Esophagus muscularis mucosa (tissue), 4 donors: ENCODE results near the gene GOSR1. TPM values are rescaled to one million over a fixed set of nuclear protein-coding genes. Genes with fewer than 3 reads are reported as not detected.

Experiments
- DNase-seq: peaks from one replicate; pipeline ENCODE4 v3.0.0-alpha.2; 2017; ENCODE audit errors: extremely low spot score
- H3K27ac ChIP-seq, 4 donors: fragments of 200-600 bp; sonication (generic); replicated peaks in 1 of 4; 1 replicate in 3 of 4; 2 replicates in 1 of 4; pipeline ENCODE4 v1.5.1; 2016 to 2019; ENCODE audit warnings: mild to moderate bottlenecking in 1 of 4
- H3K27me3 ChIP-seq, 4 donors: fragments of 200-600 bp; sonication (generic); one replicate each; pipeline versions ENCODE4 v1.5.1 to v1.6.0; 2016 to 2019
- H3K36me3 ChIP-seq, 4 donors: fragments of 200-600 bp; sonication (generic); one replicate each; pipeline ENCODE4 v1.5.1; 2016 to 2019
- H3K4me1 ChIP-seq, 4 donors: fragments of 200-600 bp; sonication (generic); one replicate each; pipeline ENCODE4 v1.5.1; 2016 to 2019
- H3K4me3 ChIP-seq, 4 donors: fragments of 200-600 bp; sonication (generic); 1 replicate in 2 of 4; 2 replicates in 2 of 4; pipeline ENCODE4 v1.5.1; 2016 to 2019; ENCODE audit warnings: mild to moderate bottlenecking in 4 of 4, moderate library complexity in 1 of 4
- H3K9me3 ChIP-seq, 4 donors: fragments of 200-600 bp; sonication (generic); 1 replicate in 3 of 4; 2 replicates in 1 of 4; pipeline ENCODE4 v1.5.1; 2016 to 2019
- EP300 ChIP-seq: sonication (generic); formaldehyde crosslinking; IDR thresholded peaks from one replicate; pipeline ENCODE4 v1.6.1; 2017; ENCODE audit warnings: antibody characterized with exemption
- POLR2A ChIP-seq: fragments of 450-650 bp; IDR thresholded peaks from one replicate; pipeline ENCODE4 v1.6.1; 2017; ENCODE audit warnings: antibody characterized with exemption, moderate library complexity, mild to moderate bottlenecking, low read depth
- POLR2AphosphoS5 ChIP-seq, 2 donors: sonication (generic); formaldehyde crosslinking; IDR thresholded peaks; one replicate each; pipeline ENCODE4 v1.6.1; 2017; ENCODE audit warnings: antibody characterized with exemption in 2 of 2
- WGBS: methylation state at CpG from one replicate; pipeline ENCODE4 v1.1.5; 2018; 5-methylcytosine and 5-hydroxymethylcytosine counted together
- intact Hi-C: fragments of 100-400 bp; cut with DNase I; formaldehyde crosslinking; loops from one replicate; pipeline ENCODE4 v1.15.1; 2023
- total RNA-seq, 4 donors: library from RNA; depleted of rRNA; stranded (reverse); fragments of >200 nt; gene quantifications; one replicate each; pipeline versions ENCODE4 v1.1.0 to v1.2.1, GENCODE V29; 2016
- TF ChIP-seq, protein P1 (sequence below), 3 experiments: fragments of 200-600 bp in 2 of 3; fragments of 450-650 bp in 1 of 3; sonication (generic) in 2 of 3; IDR thresholded peaks; one replicate each; pipeline ENCODE4 v1.5.1; 2017 to 2019; ENCODE audit warnings: antibody characterized with exemption in 3 of 3, mild to moderate bottlenecking in 2 of 3, moderate library complexity in 1 of 3

Gene GOSR1
- total RNA-seq, 4 donors from 2014 or later = 28.3 to 49.5 (median 34.2) TPM

DNA sequence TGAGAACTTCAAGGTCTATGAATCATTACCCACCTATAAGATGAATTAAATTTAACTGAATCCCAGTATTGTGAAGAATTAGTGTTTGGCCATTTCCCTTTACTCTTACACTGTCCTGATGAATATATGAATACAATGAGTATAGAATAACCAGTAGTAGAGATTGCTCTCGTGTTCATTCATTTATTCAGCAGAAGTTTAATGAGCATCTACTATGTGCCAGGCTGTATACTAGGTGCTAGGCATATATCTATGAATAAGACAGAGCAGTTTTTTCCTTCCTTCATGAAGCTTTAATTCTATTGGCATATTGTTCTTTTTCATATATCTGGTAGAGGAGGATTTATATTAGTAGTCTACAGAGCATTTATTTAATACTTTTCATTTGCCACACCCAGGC, 6.0 kb downstream of the GOSR1 start:
- intact Hi-C loops = no loop called here
- no peaks in the 10 kb centered on the region for H3K27me3 ChIP-seq
- no peak overlapping the region for H3K27ac ChIP-seq
- H3K36me3 ChIP-seq = peaks cover 40 to 93% (median 76%) of the 10 kb centered on the region in 4 donors
- H3K9me3 ChIP-seq = no peaks in the 10 kb centered on the region
- TF ChIP-seq, protein P1, sequence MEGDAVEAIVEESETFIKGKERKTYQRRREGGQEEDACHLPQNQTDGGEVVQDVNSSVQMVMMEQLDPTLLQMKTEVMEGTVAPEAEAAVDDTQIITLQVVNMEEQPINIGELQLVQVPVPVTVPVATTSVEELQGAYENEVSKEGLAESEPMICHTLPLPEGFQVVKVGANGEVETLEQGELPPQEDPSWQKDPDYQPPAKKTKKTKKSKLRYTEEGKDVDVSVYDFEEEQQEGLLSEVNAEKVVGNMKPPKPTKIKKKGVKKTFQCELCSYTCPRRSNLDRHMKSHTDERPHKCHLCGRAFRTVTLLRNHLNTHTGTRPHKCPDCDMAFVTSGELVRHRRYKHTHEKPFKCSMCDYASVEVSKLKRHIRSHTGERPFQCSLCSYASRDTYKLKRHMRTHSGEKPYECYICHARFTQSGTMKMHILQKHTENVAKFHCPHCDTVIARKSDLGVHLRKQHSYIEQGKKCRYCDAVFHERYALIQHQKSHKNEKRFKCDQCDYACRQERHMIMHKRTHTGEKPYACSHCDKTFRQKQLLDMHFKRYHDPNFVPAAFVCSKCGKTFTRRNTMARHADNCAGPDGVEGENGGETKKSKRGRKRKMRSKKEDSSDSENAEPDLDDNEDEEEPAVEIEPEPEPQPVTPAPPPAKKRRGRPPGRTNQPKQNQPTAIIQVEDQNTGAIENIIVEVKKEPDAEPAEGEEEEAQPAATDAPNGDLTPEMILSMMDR (IDR thresholded peaks at IDR 0.05) = no peak
- no peak for TF ChIP-seq POLR2AphosphoS5 (IDR thresholded peaks at IDR 0.05)
- TF ChIP-seq EP300 = no peak
- peaks cover 11 to 24% (median 20%) of the 10 kb centered on the region in 4 donors for H3K4me1 ChIP-seq
- no peak for DNase-seq
- 94% methylated on average over 1 of the region's 1 CpG for WGBS
- H3K4me3 ChIP-seq = no peak overlapping the region

- no peak overlapping the region for H3K4me3 ChIP-seq
- H3K9me3 ChIP-seq = no peaks in the 10 kb centered on the region
- H3K27me3 ChIP-seq = no peaks in the 10 kb centered on the region
- no peaks in the 10 kb centered on the region for H3K4me1 ChIP-seq
- no peak for TF ChIP-seq EP300
- TF ChIP-seq POLR2A = no peak
- TF ChIP-seq, protein P1 (IDR thresholded peaks at IDR 0.05) = no peak
- TF ChIP-seq POLR2AphosphoS5 (IDR thresholded peaks at IDR 0.05) = no peak
- WGBS = 50% methylated on average over 2 of the region's 2 CpGs
- H3K27ac ChIP-seq = no peak overlapping the region
- intact Hi-C loops = no loop called here
- DNase-seq = no peak
- H3K36me3 ChIP-seq = peaks cover 45 to 100% (median 84%) of the 10 kb centered on the region in 4 donors
These were observed 16.6 kb downstream of the GOSR1 start for GRCh38 chr17:30493780-30494179.

- no peak for TF ChIP-seq POLR2AphosphoS5 (IDR thresholded peaks at IDR 0.05)
- TF ChIP-seq, protein P1 (IDR thresholded peaks at IDR 0.05) = no peak
- TF ChIP-seq POLR2A = no peak
- TF ChIP-seq EP300 = no peak
- DNase-seq = no peak
- H3K27ac ChIP-seq = no peak overlapping the region
- peaks cover 29 to 98% (median 70%) of the 10 kb centered on the region in 4 donors for H3K36me3 ChIP-seq
- H3K9me3 ChIP-seq = no peaks in the 10 kb centered on the region
- intact Hi-C loops = no loop called here
- H3K27me3 ChIP-seq = no peaks in the 10 kb centered on the region
- H3K4me1 ChIP-seq = no peaks in the 10 kb centered on the region
- no peak overlapping the region for H3K4me3 ChIP-seq
These were observed 18.4 kb downstream of the GOSR1 start for GRCh38 chr17:30495586-30495985.

DNA sequence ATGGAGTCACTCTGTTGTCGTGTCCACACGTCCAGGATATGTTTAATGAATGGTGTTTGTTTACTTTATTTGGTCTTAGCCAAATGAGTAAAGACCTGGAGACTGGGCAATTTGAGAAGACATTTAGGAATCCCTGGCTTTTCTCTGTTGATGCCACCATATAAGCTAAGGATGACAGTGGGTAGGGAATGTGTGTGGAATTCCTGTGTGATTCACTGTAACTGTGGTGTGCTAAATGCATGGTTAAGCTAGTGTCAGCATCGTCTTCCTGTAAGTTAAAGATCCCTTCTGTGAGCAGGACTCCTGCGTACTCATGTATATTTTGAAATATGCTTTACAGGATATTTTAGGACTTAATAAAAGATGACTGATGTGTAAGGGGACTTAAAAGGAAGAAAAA, 26.4 kb downstream of the GOSR1 start:
- Histone ChIP-seq H3K4me3 (no peak overlapping the region), H3K4me1 (no peaks in the 10 kb centered on the region), H3K9me3 (no peaks in the 10 kb centered on the region), H3K27ac (no peak overlapping the region), H3K36me3 (peaks cover 17 to 89% (median 40%) of the 10 kb centered on the region in 4 donors), H3K27me3 (no peaks in the 10 kb centered on the region)
- 78% methylated on average over 4 of the region's 4 CpGs for WGBS
- DNase-seq = no peak
- intact Hi-C loops = no loop called here
- TF ChIP-seq POLR2A = no peak
- no peak for TF ChIP-seq EP300
- TF ChIP-seq, protein P1 (IDR thresholded peaks at IDR 0.05) = no peak
- TF ChIP-seq POLR2AphosphoS5 (IDR thresholded peaks at IDR 0.05) = no peak

- peaks cover 16 to 66% (median 37%) of the 10 kb centered on the region in 4 donors for H3K36me3 ChIP-seq
These were observed 28.7 kb downstream of the GOSR1 start for GRCh38 chr17:30505868-30506417.

More at GRCh38 chr17:30505868-30506417, 28.7 kb downstream of the GOSR1 start:
- intact Hi-C loops = no loop called here
- DNase-seq = no peak
- Histone ChIP-seq H3K27ac (no peak overlapping the region), H3K4me3 (no peak overlapping the region), H3K4me1 (no peaks in the 10 kb centered on the region), H3K27me3 (no peaks in the 10 kb centered on the region), H3K9me3 (no peaks in the 10 kb centered on the region)
- WGBS = 90% methylated on average over 6 of the region's 6 CpGs
- no peak for TF ChIP-seq EP300
- TF ChIP-seq POLR2AphosphoS5 (IDR thresholded peaks at IDR 0.05) = no peak
- TF ChIP-seq POLR2A = no peak
- TF ChIP-seq, protein P1 (IDR thresholded peaks at IDR 0.05) = no peak
